HepG2 (cell line): Measurements from ENCODE around the gene SLC23A3. TPM values are rescaled to one million over a fixed set of nuclear protein-coding genes. Genes with fewer than 3 reads are reported as not detected.
A peak's percentile ranks its signal among the peaks of the same experiment; 100 is the strongest.

Experiments used
- AHR ChIP-seq: IDR thresholded peaks from 2 replicates; pipeline ENCODE4 v1.6.1; 2018; ENCODE audit warnings: missing genetic modification reagents, missing compliant biosample characterization
- ARNT ChIP-seq: fragments of 450-650 bp; IDR thresholded peaks from 2 replicates; pipeline ENCODE4 v1.6.1; 2017
- FOXK1 ChIP-seq: sonication (generic); formaldehyde crosslinking; IDR thresholded peaks from 2 replicates; pipeline ENCODE4 v1.4.0; 2020; ENCODE audit warnings: low read depth, missing genetic modification reagents, borderline replicate concordance
- HNRNPLL ChIP-seq: fragments of 200-400 bp; formaldehyde crosslinking; IDR thresholded peaks from 2 replicates; pipeline ENCODE4 v1.6.1; 2017; ENCODE audit warnings: mild to moderate bottlenecking, low read depth, low read length; ENCODE audit not compliant: poor library complexity, severe bottlenecking
- HNRNPUL1 ChIP-seq: fragments of 200-400 bp; formaldehyde crosslinking; IDR thresholded peaks from 2 replicates; pipeline ENCODE4 v1.6.1; 2017; ENCODE audit warnings: low read depth, mild to moderate bottlenecking, low read length, moderate library complexity
- NBN ChIP-seq: fragments of 450-650 bp; conservative IDR thresholded peaks from 2 replicates; pipeline ENCODE4 v1.6.1; 2017
- NR2F6 ChIP-seq, 2 experiments: IDR thresholded peaks; 2 replicates each; pipeline ENCODE4 v1.6.1; 2016; ENCODE audit warnings: antibody characterized with exemption in 1 of 2, mild to moderate bottlenecking in 1 of 2
- ZNF274 ChIP-seq: sonication (generic); formaldehyde crosslinking; IDR thresholded peaks from 2 replicates; pipeline ENCODE4 v1.5.1; 2020; ENCODE audit warnings: mild to moderate bottlenecking, missing genetic modification reagents
- ZNF343 ChIP-seq: sonication (generic); formaldehyde crosslinking; IDR thresholded peaks from 2 replicates; pipeline ENCODE4 v1.4.0; 2020; ENCODE audit warnings: mild to moderate bottlenecking, missing genetic modification reagents
- ZNF446 ChIP-seq: sonication (generic); formaldehyde crosslinking; IDR thresholded peaks from 2 replicates; pipeline ENCODE4 v1.5.0; 2020; ENCODE audit warnings: mild to moderate bottlenecking, missing genetic modification reagents
- polyA plus RNA-seq, 8 experiments: library from polyadenylated mRNA; depleted of rRNA in 3 of 8; stranded (reverse) in 7 of 8; unstranded in 1 of 8; fragments of >200 nt; fragmentation: Illumina TruSeq in 4 of 8; extraction: Trizol in 4 of 8; gene quantifications; 2 replicates each; pipeline versions ENCODE4 v1.2.1 to v1.2.3, GENCODE V29; 2011 to 2016; ENCODE audit warnings: low read depth in 4 of 8, missing spikeins in 1 of 8, mixed read lengths in 1 of 8; ENCODE audit not compliant: insufficient read depth in 1 of 8
- total RNA-seq, 5 experiments: library from RNA; depleted of rRNA; stranded (reverse); fragments of >200 nt; fragmentation: Illumina TruSeq; extraction: Trizol; gene quantifications; 2 replicates each; pipeline ENCODE4 v1.2.3, GENCODE V29; 2016; ENCODE audit warnings: low read depth in 1 of 5
- TF ChIP-seq, protein P1 (sequence below): sonication (generic); formaldehyde crosslinking; IDR thresholded peaks from 2 replicates; pipeline ENCODE4 v1.8.0; 2022; ENCODE audit warnings: missing genetic modification reagents, low read depth, mild to moderate bottlenecking, borderline replicate concordance
- TF ChIP-seq, protein P2 (sequence below): sonication (generic); formaldehyde crosslinking; IDR thresholded peaks from 2 replicates; pipeline ENCODE4 v1.8.0; 2022; ENCODE audit warnings: low read depth, missing genetic modification reagents
- TF ChIP-seq, protein P3 (sequence below): IDR thresholded peaks from 2 replicates; pipeline ENCODE4 v1.6.1; 2016; ENCODE audit warnings: mild to moderate bottlenecking, missing biosample characterization, missing genetic modification reagents
- TF ChIP-seq, protein P4 (sequence below): IDR thresholded peaks from 2 replicates; pipeline ENCODE4 v1.6.1; 2012; ENCODE audit warnings: low read length, improper control_type of control experiment
- TF ChIP-seq, protein P5 (sequence below): sonication (generic); formaldehyde crosslinking; IDR thresholded peaks from 2 replicates; pipeline ENCODE4 v1.8.0; 2022; ENCODE audit warnings: missing genetic modification reagents, mild to moderate bottlenecking, moderate library complexity, borderline replicate concordance
- TF ChIP-seq, protein P6 (sequence below): sonication (generic); formaldehyde crosslinking; IDR thresholded peaks from 2 replicates; pipeline ENCODE4 v1.4.0; 2020; ENCODE audit warnings: missing genetic modification reagents
- TF ChIP-seq, protein P7 (sequence below): fragments of 450-650 bp; IDR thresholded peaks from 2 replicates; pipeline ENCODE4 v1.6.1; 2016

The SLC23A3 gene
- total and polyA plus RNA-seq, 2 of the 13 experiments (the other 11 are each of a cell fraction or from before 2014, with no cell fraction given): 0.38 to 0.78 TPM

DNA sequence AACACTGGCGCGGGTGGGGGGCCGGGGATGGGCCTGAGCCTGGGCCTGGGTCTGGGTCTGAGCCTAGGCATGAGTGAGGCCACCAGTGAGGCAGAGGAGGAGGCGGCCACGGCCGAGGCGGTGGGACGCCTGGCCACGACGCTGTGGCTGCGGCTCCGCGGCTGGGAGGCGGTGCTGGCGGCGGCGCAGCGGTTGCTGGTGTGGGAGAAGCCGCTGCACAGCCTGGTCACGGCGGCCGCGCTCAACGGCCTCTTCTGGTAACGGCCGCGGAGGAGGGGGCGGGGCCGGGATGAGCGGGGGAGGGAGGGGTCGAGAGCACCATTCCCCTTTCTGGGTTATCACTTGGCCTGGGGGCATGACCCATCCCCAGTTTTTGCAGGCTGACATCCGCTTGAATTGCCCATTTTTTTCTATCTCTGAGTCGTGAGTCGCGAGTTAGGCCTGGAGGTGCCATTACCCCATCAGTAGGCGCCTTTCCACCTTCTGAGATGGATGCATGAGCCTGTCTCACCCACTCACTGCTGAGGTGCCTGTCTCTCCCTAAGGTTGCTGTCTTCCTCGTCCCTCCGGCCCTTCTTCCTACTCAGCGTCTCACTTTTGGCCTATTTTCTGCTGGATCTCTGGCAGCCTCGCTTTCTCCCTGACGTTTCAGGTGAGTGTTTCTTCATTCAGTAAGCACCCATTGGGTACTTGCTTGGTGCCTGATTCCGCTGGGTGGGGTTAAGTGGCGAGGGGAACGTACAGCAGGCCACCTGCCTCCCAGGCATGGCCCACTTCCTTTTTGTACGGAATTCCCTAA is 8.7 kb upstream of the SLC23A3 start (continued):
- TF ChIP-seq, protein P1, sequence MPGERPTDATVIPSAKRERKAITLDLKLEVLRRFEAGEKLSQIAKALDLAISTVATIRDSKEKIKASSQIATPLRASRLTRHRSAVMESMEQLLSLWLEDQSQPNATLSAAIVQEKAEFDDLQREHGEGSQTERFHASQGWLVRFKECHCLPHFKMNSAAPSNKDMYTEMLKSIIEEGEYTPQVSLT (CRISPR knock-in tag): no peak
- TF ChIP-seq, protein P2, sequence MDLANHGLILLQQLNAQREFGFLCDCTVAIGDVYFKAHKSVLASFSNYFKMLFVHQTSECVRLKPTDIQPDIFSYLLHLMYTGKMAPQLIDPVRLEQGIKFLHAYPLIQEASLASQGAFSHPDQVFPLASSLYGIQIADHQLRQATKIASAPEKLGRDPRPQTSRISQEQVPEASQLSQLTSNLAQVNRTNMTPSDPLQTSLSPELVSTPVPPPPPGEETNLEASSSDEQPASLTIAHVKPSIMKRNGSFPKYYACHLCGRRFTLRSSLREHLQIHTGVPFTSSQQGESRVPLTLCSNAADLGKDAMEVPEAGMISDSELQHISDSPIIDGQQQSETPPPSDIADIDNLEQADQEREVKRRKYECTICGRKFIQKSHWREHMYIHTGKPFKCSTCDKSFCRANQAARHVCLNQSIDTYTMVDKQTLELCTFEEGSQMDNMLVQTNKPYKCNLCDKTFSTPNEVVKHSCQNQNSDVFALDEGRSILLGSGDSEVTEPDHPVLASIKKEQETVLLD (CRISPR knock-in tag): no peak; the same call in 1 of the 2 replicates
- no peak for TF ChIP-seq ZNF274
- no peak for TF ChIP-seq AHR
- TF ChIP-seq, protein P3, sequence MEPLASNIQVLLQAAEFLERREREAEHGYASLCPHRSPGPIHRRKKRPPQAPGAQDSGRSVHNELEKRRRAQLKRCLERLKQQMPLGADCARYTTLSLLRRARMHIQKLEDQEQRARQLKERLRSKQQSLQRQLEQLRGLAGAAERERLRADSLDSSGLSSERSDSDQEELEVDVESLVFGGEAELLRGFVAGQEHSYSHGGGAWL: 0 out of 2 replicates have a peak, but pooled peaks have one; percentile 50
- no peak for TF ChIP-seq FOXK1 (CRISPR knock-in tag)
- TF ChIP-seq NBN: no peak
- TF ChIP-seq NR2F6 (IDR thresholded peaks at IDR 0.05): no peak
- TF ChIP-seq NR2F6 (CRISPR knock-in tag; IDR thresholded peaks at IDR 0.05): no peak
- no peak for TF ChIP-seq HNRNPLL
- TF ChIP-seq HNRNPUL1: no peak
- TF ChIP-seq ZNF446 (CRISPR knock-in tag): no peak
- no peak for TF ChIP-seq ARNT
- TF ChIP-seq, protein P4, sequence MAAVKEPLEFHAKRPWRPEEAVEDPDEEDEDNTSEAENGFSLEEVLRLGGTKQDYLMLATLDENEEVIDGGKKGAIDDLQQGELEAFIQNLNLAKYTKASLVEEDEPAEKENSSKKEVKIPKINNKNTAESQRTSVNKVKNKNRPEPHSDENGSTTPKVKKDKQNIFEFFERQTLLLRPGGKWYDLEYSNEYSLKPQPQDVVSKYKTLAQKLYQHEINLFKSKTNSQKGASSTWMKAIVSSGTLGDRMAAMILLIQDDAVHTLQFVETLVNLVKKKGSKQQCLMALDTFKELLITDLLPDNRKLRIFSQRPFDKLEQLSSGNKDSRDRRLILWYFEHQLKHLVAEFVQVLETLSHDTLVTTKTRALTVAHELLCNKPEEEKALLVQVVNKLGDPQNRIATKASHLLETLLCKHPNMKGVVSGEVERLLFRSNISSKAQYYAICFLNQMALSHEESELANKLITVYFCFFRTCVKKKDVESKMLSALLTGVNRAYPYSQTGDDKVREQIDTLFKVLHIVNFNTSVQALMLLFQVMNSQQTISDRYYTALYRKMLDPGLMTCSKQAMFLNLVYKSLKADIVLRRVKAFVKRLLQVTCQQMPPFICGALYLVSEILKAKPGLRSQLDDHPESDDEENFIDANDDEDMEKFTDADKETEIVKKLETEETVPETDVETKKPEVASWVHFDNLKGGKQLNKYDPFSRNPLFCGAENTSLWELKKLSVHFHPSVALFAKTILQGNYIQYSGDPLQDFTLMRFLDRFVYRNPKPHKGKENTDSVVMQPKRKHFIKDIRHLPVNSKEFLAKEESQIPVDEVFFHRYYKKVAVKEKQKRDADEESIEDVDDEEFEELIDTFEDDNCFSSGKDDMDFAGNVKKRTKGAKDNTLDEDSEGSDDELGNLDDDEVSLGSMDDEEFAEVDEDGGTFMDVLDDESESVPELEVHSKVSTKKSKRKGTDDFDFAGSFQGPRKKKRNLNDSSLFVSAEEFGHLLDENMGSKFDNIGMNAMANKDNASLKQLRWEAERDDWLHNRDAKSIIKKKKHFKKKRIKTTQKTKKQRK: no peak
- TF ChIP-seq, protein P5, sequence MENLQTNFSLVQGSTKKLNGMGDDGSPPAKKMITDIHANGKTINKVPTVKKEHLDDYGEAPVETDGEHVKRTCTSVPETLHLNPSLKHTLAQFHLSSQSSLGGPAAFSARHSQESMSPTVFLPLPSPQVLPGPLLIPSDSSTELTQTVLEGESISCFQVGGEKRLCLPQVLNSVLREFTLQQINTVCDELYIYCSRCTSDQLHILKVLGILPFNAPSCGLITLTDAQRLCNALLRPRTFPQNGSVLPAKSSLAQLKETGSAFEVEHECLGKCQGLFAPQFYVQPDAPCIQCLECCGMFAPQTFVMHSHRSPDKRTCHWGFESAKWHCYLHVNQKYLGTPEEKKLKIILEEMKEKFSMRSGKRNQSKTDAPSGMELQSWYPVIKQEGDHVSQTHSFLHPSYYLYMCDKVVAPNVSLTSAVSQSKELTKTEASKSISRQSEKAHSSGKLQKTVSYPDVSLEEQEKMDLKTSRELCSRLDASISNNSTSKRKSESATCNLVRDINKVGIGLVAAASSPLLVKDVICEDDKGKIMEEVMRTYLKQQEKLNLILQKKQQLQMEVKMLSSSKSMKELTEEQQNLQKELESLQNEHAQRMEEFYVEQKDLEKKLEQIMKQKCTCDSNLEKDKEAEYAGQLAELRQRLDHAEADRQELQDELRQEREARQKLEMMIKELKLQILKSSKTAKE (CRISPR knock-in tag): no peak
- no peak for TF ChIP-seq ZNF343 (CRISPR knock-in tag)
- TF ChIP-seq, protein P6, sequence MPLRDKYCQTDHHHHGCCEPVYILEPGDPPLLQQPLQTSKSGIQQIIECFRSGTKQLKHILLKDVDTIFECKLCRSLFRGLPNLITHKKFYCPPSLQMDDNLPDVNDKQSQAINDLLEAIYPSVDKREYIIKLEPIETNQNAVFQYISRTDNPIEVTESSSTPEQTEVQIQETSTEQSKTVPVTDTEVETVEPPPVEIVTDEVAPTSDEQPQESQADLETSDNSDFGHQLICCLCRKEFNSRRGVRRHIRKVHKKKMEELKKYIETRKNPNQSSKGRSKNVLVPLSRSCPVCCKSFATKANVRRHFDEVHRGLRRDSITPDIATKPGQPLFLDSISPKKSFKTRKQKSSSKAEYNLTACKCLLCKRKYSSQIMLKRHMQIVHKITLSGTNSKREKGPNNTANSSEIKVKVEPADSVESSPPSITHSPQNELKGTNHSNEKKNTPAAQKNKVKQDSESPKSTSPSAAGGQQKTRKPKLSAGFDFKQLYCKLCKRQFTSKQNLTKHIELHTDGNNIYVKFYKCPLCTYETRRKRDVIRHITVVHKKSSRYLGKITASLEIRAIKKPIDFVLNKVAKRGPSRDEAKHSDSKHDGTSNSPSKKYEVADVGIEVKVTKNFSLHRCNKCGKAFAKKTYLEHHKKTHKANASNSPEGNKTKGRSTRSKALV (CRISPR knock-in tag): no peak
- TF ChIP-seq, protein P7, sequence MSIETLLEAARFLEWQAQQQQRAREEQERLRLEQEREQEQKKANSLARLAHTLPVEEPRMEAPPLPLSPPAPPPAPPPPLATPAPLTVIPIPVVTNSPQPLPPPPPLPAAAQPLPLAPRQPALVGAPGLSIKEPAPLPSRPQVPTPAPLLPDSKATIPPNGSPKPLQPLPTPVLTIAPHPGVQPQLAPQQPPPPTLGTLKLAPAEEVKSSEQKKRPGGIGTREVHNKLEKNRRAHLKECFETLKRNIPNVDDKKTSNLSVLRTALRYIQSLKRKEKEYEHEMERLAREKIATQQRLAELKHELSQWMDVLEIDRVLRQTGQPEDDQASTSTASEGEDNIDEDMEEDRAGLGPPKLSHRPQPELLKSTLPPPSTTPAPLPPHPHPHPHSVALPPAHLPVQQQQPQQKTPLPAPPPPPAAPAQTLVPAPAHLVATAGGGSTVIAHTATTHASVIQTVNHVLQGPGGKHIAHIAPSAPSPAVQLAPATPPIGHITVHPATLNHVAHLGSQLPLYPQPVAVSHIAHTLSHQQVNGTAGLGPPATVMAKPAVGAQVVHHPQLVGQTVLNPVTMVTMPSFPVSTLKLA: no peak
